Activated naive CD8-positive, alpha-beta T cell (primary cell): ENCODE data around the gene ACSL4.
"Not testable (repeated sequence)": the region's sequence is repeated elsewhere in the genome, so short reads cannot be mapped to it uniquely, and the experiment has no call there.

Experiments used
- H3K27ac Mint-ChIP-seq: one replicate; pipeline ENCODE4 v1.8.0; 2021; ENCODE audit warnings: mixed read lengths
- H3K27me3 Mint-ChIP-seq: one replicate; pipeline ENCODE4 v1.8.0; 2021; ENCODE audit warnings: mixed read lengths
- H3K36me3 Mint-ChIP-seq: one replicate; pipeline ENCODE4 v1.8.0; 2021; ENCODE audit warnings: mixed read lengths
- H3K4me1 Mint-ChIP-seq: one replicate; pipeline ENCODE4 v1.8.0; 2021; ENCODE audit warnings: low read depth, mixed read lengths
- H3K4me3 Mint-ChIP-seq: one replicate; pipeline ENCODE4 v1.8.0; 2021; ENCODE audit warnings: mild to moderate bottlenecking, mixed read lengths
- H3K9me3 Mint-ChIP-seq: one replicate; pipeline ENCODE4 v1.8.0; 2021; ENCODE audit warnings: low read depth, mixed read lengths

ACSL4 gene

GRCh38 chrX:109740896-109741295 is 7.8 kb upstream of the ACSL4 start:
- H3K4me1 Mint-ChIP-seq, H3K4me3 Mint-ChIP-seq, H3K27me3 Mint-ChIP-seq, H3K27ac Mint-ChIP-seq, H3K9me3 Mint-ChIP-seq, H3K36me3 Mint-ChIP-seq: not testable (repeated sequence)

DNA sequence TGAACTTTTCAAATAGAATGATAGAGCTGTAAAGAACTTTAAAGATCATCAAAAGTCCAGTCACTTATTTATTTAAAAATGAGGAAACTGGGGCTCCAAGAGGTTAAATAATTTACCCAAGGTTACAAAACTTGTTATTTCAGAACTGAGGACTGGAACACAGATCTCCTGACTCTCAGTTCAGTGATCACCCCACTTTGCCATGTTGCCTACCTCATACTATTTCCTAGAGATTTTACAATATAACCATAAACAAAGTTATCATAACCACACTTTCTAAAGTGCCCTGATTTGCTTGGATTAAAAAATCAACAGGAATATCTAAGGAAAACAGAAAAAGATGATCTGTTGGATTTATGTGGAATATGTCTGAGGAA is 7.4 kb upstream of the ACSL4 start:
- no peaks in the 10 kb centered on the region for H3K27me3 Mint-ChIP-seq
- no peaks in the 10 kb centered on the region for H3K9me3 Mint-ChIP-seq
- no peak overlapping the region for H3K27ac Mint-ChIP-seq
- no peaks in the 10 kb centered on the region for H3K4me1 Mint-ChIP-seq
- no peak overlapping the region for H3K4me3 Mint-ChIP-seq
- H3K36me3 Mint-ChIP-seq = no peaks in the 10 kb centered on the region

- no peaks in the 10 kb centered on the region for H3K9me3 Mint-ChIP-seq
- H3K36me3 Mint-ChIP-seq = no peaks in the 10 kb centered on the region
- no peak overlapping the region for H3K27ac Mint-ChIP-seq
- no peaks in the 10 kb centered on the region for H3K27me3 Mint-ChIP-seq
- H3K4me3 Mint-ChIP-seq = no peak overlapping the region
- no peaks in the 10 kb centered on the region for H3K4me1 Mint-ChIP-seq
Measured at GRCh38 chrX:109739625-109740432, 6.8 kb upstream of the ACSL4 start.

- H3K4me3 Mint-ChIP-seq = no peak overlapping the region
- peaks cover 1% of the 10 kb centered on the region for H3K36me3 Mint-ChIP-seq
- no peak overlapping the region for H3K27ac Mint-ChIP-seq
- H3K4me1 Mint-ChIP-seq = peaks cover 18% of the 10 kb centered on the region
- no peaks in the 10 kb centered on the region for H3K9me3 Mint-ChIP-seq
- no peaks in the 10 kb centered on the region for H3K27me3 Mint-ChIP-seq
Measured at GRCh38 chrX:109735202-109735744, 2.2 kb upstream of the ACSL4 start.

DNA sequence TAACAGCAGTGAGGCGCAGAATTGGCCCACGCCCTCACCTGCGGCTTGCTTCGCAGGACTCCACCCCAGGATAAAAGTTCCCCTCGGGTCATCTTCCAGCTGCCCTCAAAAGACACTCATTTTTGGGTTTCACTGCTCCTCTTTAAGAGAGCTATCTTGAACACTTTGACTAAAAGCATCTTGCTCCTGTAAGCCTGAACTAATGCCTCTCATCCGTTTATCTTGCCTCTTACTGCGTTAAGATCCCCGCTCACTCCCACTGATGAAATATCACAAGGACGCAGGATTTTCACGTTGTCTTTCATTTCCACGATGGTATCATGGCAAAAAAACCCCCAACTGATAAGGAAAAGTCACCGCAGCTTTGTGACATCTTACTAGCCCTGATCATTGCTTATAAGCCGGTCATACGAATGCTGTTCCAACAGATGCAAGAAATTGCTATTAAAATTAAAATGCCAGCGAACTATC is 591 bp upstream of the ACSL4 start:
- peaks cover 8% of the 10 kb centered on the region for H3K36me3 Mint-ChIP-seq
- no peaks in the 10 kb centered on the region for H3K9me3 Mint-ChIP-seq
- H3K27ac Mint-ChIP-seq = peak overlapping the region; percentile 89
- peak overlapping the region; percentile 92 for H3K4me3 Mint-ChIP-seq
- peaks cover 28% of the 10 kb centered on the region for H3K4me1 Mint-ChIP-seq
- H3K27me3 Mint-ChIP-seq = no peaks in the 10 kb centered on the region

DNA sequence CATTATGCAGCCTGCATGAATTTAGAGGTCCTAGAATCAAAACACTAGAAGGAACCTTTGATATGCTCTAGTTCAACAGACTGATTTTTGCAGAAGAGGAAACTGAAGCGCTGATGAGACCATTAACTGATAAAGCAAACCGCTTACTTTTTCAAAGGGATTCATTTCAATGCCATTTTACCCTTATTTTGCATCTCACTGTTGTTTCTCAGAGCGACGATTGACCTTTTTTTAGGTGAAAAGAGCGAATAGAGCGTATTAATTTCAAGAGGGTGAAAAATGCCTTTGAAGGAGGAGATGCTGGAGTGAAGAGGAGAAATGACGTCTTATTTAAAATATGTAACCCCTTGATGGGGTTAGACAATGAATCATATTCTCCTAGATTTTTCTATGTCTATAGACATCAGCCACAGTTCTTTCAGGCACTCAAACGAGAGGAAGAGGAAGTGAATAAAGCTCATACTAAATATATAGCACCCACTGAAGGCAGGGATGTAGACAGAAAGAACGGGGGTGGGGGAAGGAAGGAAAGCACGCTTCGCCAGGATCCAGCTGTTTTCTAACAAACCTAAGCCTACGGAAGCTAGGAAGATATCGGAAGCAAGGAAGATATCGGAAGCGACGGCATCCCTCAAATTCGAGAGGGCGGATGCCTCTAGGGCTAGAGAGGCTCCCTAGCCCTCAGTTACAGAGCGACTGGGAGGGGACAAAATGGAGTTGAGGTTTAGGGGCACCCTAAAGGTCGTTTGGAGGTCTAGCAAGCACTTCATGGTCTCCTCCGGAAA is 848 bp downstream of the ACSL4 start:
- H3K4me1 Mint-ChIP-seq = peaks cover 42% of the 10 kb centered on the region
- no peaks in the 10 kb centered on the region for H3K27me3 Mint-ChIP-seq
- H3K4me3 Mint-ChIP-seq = peak overlapping the region; percentile 99
- H3K27ac Mint-ChIP-seq = peak overlapping the region; percentile 99
- no peaks in the 10 kb centered on the region for H3K9me3 Mint-ChIP-seq
- peaks cover 8% of the 10 kb centered on the region for H3K36me3 Mint-ChIP-seq

DNA sequence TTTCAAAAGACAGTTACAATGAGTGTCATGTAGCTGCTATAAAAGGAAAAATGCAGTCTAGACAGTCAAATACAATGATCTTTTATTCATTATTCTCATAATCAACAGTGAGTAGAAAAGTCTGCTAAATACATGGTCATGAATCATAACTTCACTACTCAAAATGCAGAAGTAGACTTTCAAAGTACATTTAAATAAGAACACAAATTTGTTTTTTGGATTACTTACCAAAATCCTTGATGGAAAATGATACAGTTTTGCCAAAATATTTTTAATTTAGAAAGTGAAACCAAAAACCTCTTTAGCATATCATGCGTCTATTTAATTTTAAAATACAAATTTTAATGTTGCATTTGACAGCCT is 4.9 kb downstream of the ACSL4 start:
- H3K4me3 Mint-ChIP-seq = peak overlapping the region; percentile 59

GRCh38 chrX:109724971-109725370 is 8.1 kb downstream of the ACSL4 start:
- H3K4me3 Mint-ChIP-seq, H3K27me3 Mint-ChIP-seq, H3K27ac Mint-ChIP-seq, H3K9me3 Mint-ChIP-seq: not testable (repeated sequence)
- H3K4me1 Mint-ChIP-seq = peaks cover 46% of the 10 kb centered on the region
- peaks cover 12% of the 10 kb centered on the region for H3K36me3 Mint-ChIP-seq

More for the DNA sequence above, 4.9 kb downstream of the ACSL4 start:
- Mint-ChIP-seq H3K4me1 (peaks cover 43% of the 10 kb centered on the region), H3K27ac (no peak overlapping the region), H3K36me3 (peaks cover 11% of the 10 kb centered on the region), H3K9me3 (no peaks in the 10 kb centered on the region), H3K27me3 (no peaks in the 10 kb centered on the region)

DNA sequence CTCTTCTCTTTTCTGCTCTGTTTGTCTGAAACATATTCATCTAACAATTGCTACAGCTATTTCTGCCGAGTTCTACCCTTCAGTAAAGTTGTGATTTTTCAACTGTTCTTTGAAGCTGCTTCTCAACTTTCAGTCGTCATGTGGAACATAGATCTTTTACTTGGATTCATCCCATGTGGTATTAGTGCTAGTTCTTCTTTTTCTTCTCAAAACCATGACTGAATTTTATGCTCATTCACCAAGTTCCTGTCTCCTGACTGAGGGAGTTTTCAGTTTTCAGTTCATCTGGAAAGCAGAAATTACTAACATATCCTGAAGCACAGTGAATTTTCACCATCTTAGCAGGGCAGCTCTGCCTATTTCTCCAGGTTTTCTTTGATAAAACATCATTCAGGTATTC is 12.1 kb downstream of the ACSL4 start:
- Mint-ChIP-seq H3K9me3 (no peaks in the 10 kb centered on the region), H3K4me3 (no peak overlapping the region), H3K27me3 (no peaks in the 10 kb centered on the region), H3K4me1 (peaks cover 36% of the 10 kb centered on the region), H3K27ac (no peak overlapping the region), H3K36me3 (peaks cover 6% of the 10 kb centered on the region)

DNA sequence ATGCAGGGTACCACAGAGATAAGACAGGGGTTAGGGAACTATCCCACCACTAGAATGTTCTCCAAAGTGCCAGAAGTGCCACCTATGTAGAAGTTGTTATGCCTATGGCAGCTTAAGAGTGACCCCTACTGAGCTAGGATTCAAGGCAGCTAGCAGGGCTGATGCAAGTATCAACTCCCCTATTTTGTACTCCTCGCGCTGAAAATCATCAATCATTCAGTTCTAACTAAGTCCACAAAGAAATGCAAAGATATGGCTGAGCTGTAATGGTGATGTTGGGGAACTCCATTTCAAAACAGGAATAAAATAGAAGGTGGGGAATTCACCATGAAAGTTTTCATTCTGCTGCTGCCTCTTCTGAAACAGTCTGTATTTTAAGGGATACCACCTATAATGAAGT is 13.8 kb downstream of the ACSL4 start:
- H3K4me1 Mint-ChIP-seq = peaks cover 34% of the 10 kb centered on the region
- no peak overlapping the region for H3K4me3 Mint-ChIP-seq
- peaks cover 3% of the 10 kb centered on the region for H3K36me3 Mint-ChIP-seq
- H3K27ac Mint-ChIP-seq = no peak overlapping the region
- no peaks in the 10 kb centered on the region for H3K9me3 Mint-ChIP-seq
- H3K27me3 Mint-ChIP-seq = no peaks in the 10 kb centered on the region

DNA sequence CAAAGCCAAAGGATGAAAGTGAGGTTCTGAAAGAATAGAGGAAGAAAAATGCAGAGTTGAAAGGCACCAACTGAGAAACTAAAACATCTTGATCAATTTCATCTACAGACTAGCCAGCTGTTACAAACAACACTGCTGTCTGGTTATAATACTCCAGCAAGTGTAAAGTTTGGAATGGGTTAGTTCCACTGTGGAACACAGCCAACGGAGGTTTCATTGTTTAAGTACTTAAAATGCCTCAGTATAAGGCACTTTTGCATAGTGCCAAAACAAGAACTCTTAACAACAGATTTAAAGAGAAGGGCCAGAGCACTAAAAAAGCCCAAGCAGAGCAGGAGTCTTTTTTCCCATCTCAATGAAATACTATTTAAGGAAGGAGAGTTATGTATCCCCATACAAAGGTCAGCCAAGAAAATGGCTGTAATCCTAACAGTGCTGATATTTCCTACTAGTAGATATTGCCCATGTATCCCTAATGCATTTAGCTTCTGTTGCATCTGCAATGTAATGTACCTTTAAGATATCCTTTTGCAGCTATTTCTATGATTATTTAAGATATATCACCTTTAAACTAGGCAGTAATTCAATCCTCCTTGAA is 16.5 kb downstream of the ACSL4 start:
- Mint-ChIP-seq H3K27me3 (no peaks in the 10 kb centered on the region), H3K36me3 (no peaks in the 10 kb centered on the region), H3K4me3 (no peak overlapping the region), H3K9me3 (no peaks in the 10 kb centered on the region), H3K27ac (no peak overlapping the region), H3K4me1 (peaks cover 34% of the 10 kb centered on the region)

DNA sequence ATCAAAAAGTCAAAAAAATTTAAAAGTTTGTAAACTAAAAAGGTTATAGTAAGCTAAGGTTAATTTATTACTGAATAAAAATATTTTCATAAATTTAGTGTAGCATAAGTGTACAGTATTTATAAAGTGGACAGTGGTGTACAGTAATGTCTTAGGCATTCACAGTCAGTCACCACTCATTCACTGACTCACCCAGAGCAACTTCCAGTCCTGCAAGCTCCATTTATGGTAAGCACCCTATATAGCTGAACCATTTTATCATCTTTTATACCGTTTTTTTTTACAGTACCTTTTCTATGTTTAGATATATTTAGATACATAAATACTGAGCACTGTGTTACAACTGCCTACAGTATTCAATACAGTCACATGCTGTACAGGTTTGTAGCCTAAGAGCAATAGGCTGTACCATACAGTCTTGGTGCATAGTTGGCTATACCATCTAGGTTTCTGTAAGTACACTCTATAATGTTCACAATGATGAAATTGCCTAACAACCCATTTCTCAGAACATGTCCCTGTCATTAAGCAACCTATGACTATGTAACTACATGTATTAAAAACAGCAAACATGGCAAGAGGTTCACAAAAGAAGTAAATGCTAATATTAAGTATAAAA is 18.6 kb downstream of the ACSL4 start:
- Mint-ChIP-seq H3K27me3 (no peaks in the 10 kb centered on the region), H3K4me1 (peaks cover 39% of the 10 kb centered on the region), H3K36me3 (no peaks in the 10 kb centered on the region), H3K4me3 (no peak overlapping the region), H3K9me3 (no peaks in the 10 kb centered on the region), H3K27ac (no peak overlapping the region)

DNA sequence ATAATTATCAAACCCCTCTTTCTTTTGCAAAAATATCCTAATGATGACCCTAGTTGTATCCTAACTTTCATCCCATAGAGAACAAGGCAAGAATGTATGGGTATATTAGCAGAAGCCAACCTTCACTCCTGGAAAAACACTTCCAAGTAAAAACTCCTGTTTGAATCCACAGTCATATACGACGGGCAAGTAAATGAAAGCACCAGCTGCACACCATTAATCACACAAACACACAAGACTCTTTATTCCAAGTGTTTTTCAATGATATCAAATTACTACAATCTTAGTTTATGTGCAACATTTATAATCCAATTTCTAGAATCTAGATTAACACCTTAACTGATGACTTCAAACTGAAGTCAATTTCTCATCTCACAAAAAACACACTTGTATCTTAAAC is 22.9 kb downstream of the ACSL4 start:
- peaks cover 49% of the 10 kb centered on the region for H3K4me1 Mint-ChIP-seq
- no peak overlapping the region for H3K4me3 Mint-ChIP-seq
- no peaks in the 10 kb centered on the region for H3K9me3 Mint-ChIP-seq
- no peaks in the 10 kb centered on the region for H3K36me3 Mint-ChIP-seq
- no peak overlapping the region for H3K27ac Mint-ChIP-seq
- no peaks in the 10 kb centered on the region for H3K27me3 Mint-ChIP-seq

GRCh38 chrX:109709129-109709631 is 23.9 kb downstream of the ACSL4 start:
- Mint-ChIP-seq H3K9me3 (no peaks in the 10 kb centered on the region), H3K4me1 (peaks cover 59% of the 10 kb centered on the region), H3K36me3 (no peaks in the 10 kb centered on the region), H3K27me3 (no peaks in the 10 kb centered on the region), H3K27ac (peak overlapping the region; percentile 61), H3K4me3 (peak overlapping the region; percentile 36)
